Prostate gland (tissue), 2 donors: ENCODE data around the gene NCOA7. TPM values are rescaled to one million over a fixed set of nuclear protein-coding genes. Genes with fewer than 3 reads are reported as not detected.
A peak's percentile ranks its signal among the peaks of the same experiment; 100 is the strongest.
"Not testable (repeated sequence)": the region's sequence is repeated elsewhere in the genome, so short reads cannot be mapped to it uniquely, and the experiment has no call there.

ENCODE experiments used
- DNase-seq: peaks from one replicate; pipeline ENCODE4 v3.0.0-alpha.2; 2019; ENCODE audit warnings: low spot score
- H3K27ac ChIP-seq, 2 donors: fragments of 200-600 bp; sonication (generic); 2 replicates each; pipeline ENCODE4 v1.5.1; 2017 to 2019
- H3K27me3 ChIP-seq: fragments of 200-600 bp; sonication (generic); replicated peaks from 2 replicates; pipeline ENCODE4 v1.5.1; 2019; ENCODE audit not compliant: insufficient read depth
- H3K36me3 ChIP-seq, 2 donors: fragments of 200-600 bp; sonication (generic); 1 replicate in 1 of 2; 2 replicates in 1 of 2; pipeline versions ENCODE4 v1.5.1 to v1.8.1; 2017 to 2019
- H3K4me1 ChIP-seq: fragments of 200-600 bp; sonication (generic); replicated peaks from 2 replicates; pipeline ENCODE4 v1.5.1; 2019
- H3K4me3 ChIP-seq, 2 donors: fragments of 200-600 bp; sonication (generic); 2 replicates each; pipeline ENCODE4 v1.5.1; 2017 to 2019
- H3K9me3 ChIP-seq: fragments of 200-600 bp; sonication (generic); 2 replicates; pipeline ENCODE4 v1.5.1; 2017
- POLR2A ChIP-seq: fragments of 450-650 bp; IDR thresholded peaks from one replicate; pipeline ENCODE4 v1.6.1; 2016; ENCODE audit warnings: antibody characterized with exemption, mild to moderate bottlenecking
- POLR2AphosphoS5 ChIP-seq: sonication (generic); formaldehyde crosslinking; IDR thresholded peaks from one replicate; pipeline ENCODE4 v1.6.1; 2017; ENCODE audit warnings: antibody characterized with exemption
- WGBS: methylation state at CpG from one replicate; pipeline ENCODE4 v1.1.5; 2018; 5-methylcytosine and 5-hydroxymethylcytosine counted together
- intact Hi-C: fragments of 100-400 bp; cut with DNase I; formaldehyde crosslinking; loops from one replicate; pipeline ENCODE4 v1.14.2; 2022
- small RNA-seq, 2 donors: library from RNA; depleted of rRNA; stranded (forward); fragments of <200 nt; gene quantifications; one replicate each; pipeline ENCODE3, GENCODE V24; 2016
- total RNA-seq, 2 donors: library from RNA; depleted of rRNA; stranded (reverse); fragments of >200 nt; gene quantifications; one replicate each; pipeline ENCODE4 v1.1.0, GENCODE V29; 2016
- TF ChIP-seq, protein P1 (sequence below), 4 experiments: fragments of 200-600 bp in 2 of 4; fragments of 450-650 bp in 2 of 4; sonication (generic) in 2 of 4; IDR thresholded peaks; 1 replicate in 3 of 4; 2 replicates in 1 of 4; pipeline ENCODE4 v1.5.1; 2016 to 2019; ENCODE audit warnings: antibody characterized with exemption in 4 of 4, mild to moderate bottlenecking in 2 of 4, moderate library complexity in 2 of 4

Gene NCOA7
- total RNA-seq, 2 donors from 2014 or later: 15.5 to 15.6 TPM

DNA sequence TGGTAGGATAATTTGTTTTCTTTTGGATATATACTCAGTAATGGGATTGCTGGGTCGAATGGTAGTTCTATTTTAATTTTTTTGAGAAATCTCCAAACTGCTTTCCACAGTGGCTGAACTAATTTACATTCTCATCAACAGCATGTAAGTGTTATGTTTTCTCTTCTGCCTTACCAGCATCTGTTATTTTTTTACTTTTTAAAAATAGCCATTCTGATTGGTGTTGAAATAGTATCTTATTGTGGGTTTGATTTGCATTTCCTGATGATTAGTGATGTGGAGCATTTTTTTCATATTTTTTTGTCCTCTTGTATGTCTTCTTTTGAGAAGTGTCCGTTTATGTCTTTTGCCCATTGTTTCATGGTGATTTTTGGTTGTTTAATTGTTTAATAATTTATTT is 177.7 kb downstream of the NCOA7 start:
- no peak overlapping the region for H3K4me3 ChIP-seq
- intact Hi-C loops: no loop called here
- H3K9me3 ChIP-seq: no peaks in the 10 kb centered on the region
- H3K36me3 ChIP-seq: no peaks in the 10 kb centered on the region
- H3K4me1 ChIP-seq: no peaks in the 10 kb centered on the region
- no peak overlapping the region for H3K27ac ChIP-seq
- TF ChIP-seq, protein P1, sequence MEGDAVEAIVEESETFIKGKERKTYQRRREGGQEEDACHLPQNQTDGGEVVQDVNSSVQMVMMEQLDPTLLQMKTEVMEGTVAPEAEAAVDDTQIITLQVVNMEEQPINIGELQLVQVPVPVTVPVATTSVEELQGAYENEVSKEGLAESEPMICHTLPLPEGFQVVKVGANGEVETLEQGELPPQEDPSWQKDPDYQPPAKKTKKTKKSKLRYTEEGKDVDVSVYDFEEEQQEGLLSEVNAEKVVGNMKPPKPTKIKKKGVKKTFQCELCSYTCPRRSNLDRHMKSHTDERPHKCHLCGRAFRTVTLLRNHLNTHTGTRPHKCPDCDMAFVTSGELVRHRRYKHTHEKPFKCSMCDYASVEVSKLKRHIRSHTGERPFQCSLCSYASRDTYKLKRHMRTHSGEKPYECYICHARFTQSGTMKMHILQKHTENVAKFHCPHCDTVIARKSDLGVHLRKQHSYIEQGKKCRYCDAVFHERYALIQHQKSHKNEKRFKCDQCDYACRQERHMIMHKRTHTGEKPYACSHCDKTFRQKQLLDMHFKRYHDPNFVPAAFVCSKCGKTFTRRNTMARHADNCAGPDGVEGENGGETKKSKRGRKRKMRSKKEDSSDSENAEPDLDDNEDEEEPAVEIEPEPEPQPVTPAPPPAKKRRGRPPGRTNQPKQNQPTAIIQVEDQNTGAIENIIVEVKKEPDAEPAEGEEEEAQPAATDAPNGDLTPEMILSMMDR (IDR thresholded peaks at IDR 0.05): no peak
- WGBS: 89% methylated on average over 2 of the region's 2 CpGs
- H3K27me3 ChIP-seq: no peaks in the 10 kb centered on the region
- no peak for DNase-seq

- Histone ChIP-seq H3K4me1 (no peaks in the 10 kb centered on the region), H3K36me3 (no peaks in the 10 kb centered on the region), H3K27me3 (no peaks in the 10 kb centered on the region), H3K9me3 (no peaks in the 10 kb centered on the region), H3K4me3 (no peak overlapping the region), H3K27ac (no peak overlapping the region)
- intact Hi-C loops: loop anchor here (5.0 kb wide), 2 partner anchors 113 to 178 kb away; partner anchors contain the start of gene NCOA7
- no peak for DNase-seq
- no peak for TF ChIP-seq POLR2A
- 92% methylated on average over 2 of the region's 2 CpGs for WGBS
Measured at GRCh38 chr6:125970760-125971159, 180.0 kb downstream of the NCOA7 start.

- H3K36me3 ChIP-seq, H3K27ac ChIP-seq, H3K4me3 ChIP-seq, H3K27me3 ChIP-seq, H3K9me3 ChIP-seq, H3K4me1 ChIP-seq, DNase-seq: not testable (repeated sequence)
- intact Hi-C loops: loop anchor here (5.0 kb wide), 2 partner anchors 115 to 180 kb away; partner anchors contain the start of gene NCOA7
- WGBS: 88% methylated on average over 1 of the region's 1 CpG
Measured at GRCh38 chr6:125972478-125972877, 181.7 kb downstream of the NCOA7 start.

DNA sequence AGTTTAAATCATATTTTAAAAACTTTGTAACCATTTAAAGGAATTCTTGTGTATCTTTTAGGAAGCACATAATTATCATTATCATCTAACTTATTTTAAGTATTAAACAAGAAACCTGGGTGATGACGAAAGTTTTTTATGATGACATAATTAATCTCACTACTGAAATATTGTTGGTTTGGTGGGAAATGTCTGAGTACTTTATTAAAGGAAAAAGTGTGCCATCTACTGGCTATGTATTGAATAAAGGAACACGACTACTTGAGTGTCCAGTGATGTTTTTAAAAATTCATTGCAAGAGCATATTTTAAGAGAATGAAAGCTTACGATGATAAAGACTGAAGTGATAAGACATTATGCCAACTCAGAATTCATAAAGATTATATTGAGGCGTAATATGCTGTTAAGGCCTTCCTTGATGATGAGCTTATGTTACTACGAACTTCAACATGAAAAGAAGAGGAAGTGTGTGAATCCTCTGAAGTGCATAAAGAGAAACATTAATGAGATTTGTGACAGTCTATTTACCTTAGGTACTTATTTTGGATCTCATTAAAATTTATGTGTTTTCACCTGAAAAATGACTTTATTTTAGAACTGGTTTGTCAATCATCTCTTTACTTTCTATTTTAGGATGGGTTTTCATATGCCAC is 183.6 kb downstream of the NCOA7 start:
- Histone ChIP-seq H3K36me3 (no peaks in the 10 kb centered on the region), H3K4me3 (no peak overlapping the region), H3K27me3 (no peaks in the 10 kb centered on the region), H3K27ac (no peak overlapping the region), H3K4me1 (no peaks in the 10 kb centered on the region), H3K9me3 (no peaks in the 10 kb centered on the region)
- DNase-seq: no peak
- WGBS: 22% methylated on average over 5 of the region's 5 CpGs
- intact Hi-C loops: loop anchor here (5.0 kb wide), 2 partner anchors 117 to 182 kb away; partner anchors contain the start of gene NCOA7
- TF ChIP-seq, protein P1 (IDR thresholded peaks at IDR 0.05): peak in 3 of 4 experiments; percentile 43 to 68 (median 66)
- no peak for TF ChIP-seq POLR2AphosphoS5
- TF ChIP-seq POLR2A: no peak

DNA sequence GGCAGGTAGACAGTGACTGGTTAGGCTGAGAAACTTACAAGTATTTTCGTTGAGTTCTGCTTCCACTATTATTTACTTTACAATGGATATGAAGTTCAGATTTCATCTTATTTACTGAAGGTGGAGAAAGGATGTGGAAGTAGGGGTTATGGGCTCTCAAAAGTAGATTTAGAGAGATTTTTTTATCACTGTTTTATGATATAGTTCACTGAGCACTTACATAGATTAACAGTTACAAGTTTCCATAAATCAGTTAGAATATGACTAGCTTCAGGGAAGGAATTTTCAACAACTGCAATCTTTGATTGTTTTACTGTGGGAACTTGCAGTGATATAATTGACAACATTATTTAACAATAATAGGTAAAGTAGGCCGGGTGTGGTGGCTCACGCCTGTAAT is 188.3 kb downstream of the NCOA7 start:
- Histone ChIP-seq H3K4me3 (no peak overlapping the region), H3K9me3 (no peaks in the 10 kb centered on the region), H3K27ac (no peak overlapping the region), H3K4me1 (no peaks in the 10 kb centered on the region), H3K27me3 (no peaks in the 10 kb centered on the region), H3K36me3 (no peaks in the 10 kb centered on the region)
- DNase-seq: no peak
- TF ChIP-seq POLR2A: no peak
- TF ChIP-seq, protein P1 (IDR thresholded peaks at IDR 0.05): no peak
- no peak for TF ChIP-seq POLR2AphosphoS5
- 72% methylated on average over 3 of the region's 3 CpGs for WGBS
- intact Hi-C loops: no loop called here

Small RNAs within 50 kb of the gene (small RNA-seq; reads per million reads assigned to genes)
- gene RNA5SP216: 0 reads per million in 2 donors

Other genes starting within 250 kb of the NCOA7 start
- 1 to 10 TPM; 1.0 to 5.3 TPM for gene HEY2, start 41.3 kb upstream of the NCOA7 start, total RNA-seq
- 10 to 100 TPM; 29.5 to 40.9 TPM for gene HINT3, start 165.8 kb downstream of the NCOA7 start, total RNA-seq
- 10 to 100 TPM; 28.3 to 35.0 TPM for gene TRMT11, start 195.6 kb downstream of the NCOA7 start, total RNA-seq